NCI-H345 (cell line): ENCODE results near the gene CDK19.
"Not testable (repeated sequence)": the region's sequence is repeated elsewhere in the genome, so short reads cannot be mapped to it uniquely, and the experiment has no call there.

Experiments
- DNase-seq: peaks from one replicate; lab custom pipeline; 2025; lab: John Stamatoyannopoulos, UW

Gene CDK19

DNA sequence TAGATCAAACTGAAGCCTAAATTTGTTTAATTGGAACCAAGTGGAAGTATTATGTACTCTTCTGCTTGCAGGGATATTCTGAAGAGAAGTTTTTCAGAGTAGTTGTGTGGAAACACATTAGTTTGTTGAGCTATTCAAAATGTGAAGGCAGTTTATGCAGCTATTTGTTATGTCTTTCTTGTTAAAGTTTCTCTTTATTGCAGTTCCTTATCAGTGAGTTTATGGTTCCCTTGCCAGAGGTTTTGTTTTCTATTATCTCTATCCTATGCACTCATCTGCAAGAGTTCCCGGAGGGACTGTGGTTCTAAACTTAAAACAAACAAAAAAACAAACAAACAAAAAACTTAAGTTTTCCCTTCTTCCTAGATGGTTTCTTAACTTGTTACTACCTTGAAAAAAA lies 195.2 kb downstream of the CDK19 start:
- DNase-seq, result no peak

DNA sequence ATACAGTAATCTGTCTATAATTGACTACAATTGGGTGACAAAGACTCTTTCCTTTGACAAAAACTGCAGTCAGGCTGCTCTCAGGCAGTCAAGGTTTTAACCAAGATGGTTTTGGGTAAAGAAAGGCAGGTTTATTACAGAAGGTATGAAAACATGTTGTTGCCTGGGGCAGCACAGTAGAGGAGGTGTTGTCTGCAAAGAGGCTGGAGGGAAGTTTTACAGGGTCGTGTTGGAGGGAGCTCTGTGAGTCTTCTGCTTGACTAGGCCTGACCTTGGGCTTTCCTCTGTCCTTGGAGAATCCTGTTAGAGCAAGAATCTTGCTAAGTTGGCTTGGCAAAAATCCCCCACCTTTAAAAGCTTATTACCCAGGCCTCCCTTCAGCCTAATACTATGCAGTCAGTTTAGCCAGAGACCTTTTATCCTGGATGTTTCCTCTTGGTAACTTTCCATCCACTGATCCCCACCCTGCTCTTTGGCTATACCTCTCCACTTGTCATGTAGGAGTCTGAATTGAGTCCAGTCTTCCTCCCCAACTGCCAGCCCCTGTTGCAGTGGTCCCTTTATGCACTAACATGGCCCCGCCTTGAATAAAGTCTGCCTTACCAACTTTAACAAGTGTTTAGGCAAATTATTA lies 195.9 kb downstream of the CDK19 start:
- DNase-seq, result no peak

DNA sequence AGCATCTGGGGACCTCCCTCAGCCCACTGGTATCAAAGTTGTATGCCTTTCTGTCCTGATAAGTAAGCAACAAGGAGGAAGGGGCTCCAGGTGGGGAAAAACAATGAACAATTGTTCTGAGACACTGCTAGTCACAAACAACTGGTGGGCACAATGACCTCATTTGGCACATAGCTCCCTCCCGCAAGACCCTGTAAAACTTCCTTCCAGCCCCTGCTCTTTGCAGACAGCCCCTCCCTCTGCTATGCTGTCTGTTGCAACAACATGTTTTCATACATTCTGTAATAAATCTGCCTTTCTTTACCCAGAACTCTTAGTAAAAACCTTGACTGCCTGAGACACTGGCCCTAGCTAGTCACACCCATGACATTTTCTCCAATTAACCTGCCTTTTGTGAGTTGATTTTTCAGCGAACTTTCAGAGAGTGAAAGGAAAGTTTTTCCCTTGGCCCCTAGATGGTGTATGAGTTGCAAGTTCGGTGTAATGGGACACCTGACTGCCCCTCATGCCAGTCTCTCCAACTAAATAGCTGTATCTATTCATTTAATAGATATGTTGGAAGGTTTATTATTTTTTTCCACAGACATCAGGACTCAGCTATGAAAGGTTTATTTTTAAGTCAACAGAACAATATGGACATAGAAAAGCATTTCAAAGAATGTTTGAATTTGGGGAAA lies 196.5 kb downstream of the CDK19 start:
- no peak for DNase-seq

DNA sequence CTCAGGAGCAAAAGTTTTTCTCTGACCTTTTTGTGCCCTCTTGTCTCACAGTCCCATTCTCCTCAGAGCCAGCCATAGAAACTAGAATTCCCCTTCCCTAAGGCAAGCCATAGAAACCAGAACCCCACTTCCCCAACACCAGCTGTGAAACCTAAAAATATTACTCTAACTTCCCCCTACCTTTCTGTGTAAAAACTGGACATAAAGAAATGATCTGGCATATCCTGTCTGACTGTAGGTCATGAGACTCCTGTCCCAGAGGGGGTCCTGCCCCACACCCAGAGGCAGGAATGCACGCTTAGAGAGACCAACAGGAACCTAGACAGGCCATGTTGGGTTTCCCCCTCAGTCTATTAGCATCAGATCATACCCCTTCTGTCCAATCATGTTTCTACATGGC lies 198.2 kb downstream of the CDK19 start:
- DNase-seq, result no peak

DNA sequence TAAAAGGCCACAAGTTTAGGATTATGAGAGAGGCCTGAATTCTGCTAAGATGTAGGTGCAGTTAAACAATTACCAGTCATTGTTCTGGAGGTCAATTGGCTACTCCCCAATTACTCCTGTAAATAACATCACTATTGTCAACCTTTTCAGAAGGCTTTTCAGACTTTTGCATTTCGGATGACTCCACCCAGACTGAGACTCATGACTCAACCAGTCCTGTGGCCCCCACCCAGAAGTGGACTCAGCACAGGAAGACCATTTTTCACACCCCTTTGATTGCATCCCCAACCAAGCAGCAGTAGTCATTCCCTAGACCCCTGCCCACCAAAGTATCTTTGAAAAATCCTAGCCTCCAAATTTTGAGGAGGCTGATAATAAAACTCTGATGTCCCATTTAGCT lies 199.5 kb downstream of the CDK19 start:
- DNase-seq, result no peak

DNA sequence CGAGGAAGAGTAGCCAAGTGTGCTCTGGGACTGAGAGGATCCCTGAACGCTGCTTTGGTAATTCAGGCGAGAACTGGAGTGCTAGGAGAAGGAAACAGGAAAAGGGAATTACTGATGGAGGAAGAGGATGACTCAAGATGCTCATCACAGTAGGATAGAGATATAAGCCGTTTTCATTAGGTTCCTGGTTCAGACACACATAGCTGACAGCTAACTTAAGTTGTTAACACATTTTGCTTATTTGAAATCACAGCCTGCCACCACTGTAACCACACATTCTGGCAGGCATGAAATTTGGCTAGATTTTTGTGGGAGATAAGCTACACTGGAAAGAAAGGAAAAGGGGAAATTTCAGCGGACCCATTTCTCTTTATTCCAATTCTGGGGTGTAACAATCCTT lies 200.7 kb downstream of the CDK19 start:
- DNase-seq, result no peak

DNA sequence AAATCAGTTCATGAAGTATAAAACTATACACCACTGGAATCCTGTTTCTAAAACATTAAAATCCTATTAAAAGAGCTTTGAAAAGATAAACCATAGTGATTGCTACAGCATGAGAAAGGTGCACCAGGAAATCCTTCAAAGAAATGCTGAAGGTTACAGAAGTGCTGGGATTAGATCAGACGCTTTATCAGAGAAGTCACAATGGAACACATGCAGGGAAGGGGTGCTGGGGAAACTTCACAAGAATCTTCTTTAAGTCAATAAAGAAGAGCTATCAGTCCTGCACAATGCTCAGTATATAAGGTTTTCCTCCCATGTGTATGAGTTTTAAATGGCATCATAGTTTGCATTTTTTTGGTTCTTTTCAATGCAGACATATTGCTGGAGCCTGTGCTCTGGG lies 201.2 kb downstream of the CDK19 start:
- no peak for DNase-seq

DNA sequence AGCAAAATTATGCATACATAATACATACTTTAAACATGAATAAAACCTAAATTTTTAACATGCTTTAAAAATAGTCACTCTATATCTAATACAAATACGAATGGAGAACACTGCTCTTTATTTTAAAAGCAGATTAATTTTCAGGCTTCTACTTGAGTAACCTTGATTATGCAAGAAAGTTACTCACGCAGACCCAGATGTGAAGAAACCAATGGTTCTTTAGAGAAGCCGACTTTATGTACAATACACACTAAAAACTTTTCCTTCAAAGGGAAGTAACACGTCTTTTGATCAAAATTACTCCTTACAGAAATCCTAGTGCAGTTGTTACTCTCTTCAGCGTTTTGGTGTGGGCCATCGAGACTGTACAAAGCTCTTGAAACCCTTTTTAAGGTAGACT lies 201.9 kb downstream of the CDK19 start:
- DNase-seq, result no peak

DNA sequence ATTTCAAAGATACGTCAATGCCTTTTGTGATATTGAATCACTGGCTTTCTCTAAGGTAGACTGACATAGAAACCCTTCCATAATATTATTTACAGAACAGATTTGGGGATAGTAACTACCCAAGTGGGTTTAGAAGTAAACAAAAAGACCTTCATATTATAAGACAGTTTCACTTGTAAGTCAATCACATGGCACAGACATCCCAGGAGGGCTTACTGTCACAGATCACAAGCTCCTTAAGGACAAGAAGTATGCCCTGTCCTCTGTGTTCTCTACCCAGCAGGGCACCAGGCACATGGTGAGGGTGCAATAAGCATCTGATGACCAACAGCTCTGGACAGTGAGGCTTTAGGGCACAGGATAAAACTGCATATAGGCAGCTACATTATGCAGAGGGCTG lies 203.0 kb downstream of the CDK19 start:
- DNase-seq, result no peak

DNA sequence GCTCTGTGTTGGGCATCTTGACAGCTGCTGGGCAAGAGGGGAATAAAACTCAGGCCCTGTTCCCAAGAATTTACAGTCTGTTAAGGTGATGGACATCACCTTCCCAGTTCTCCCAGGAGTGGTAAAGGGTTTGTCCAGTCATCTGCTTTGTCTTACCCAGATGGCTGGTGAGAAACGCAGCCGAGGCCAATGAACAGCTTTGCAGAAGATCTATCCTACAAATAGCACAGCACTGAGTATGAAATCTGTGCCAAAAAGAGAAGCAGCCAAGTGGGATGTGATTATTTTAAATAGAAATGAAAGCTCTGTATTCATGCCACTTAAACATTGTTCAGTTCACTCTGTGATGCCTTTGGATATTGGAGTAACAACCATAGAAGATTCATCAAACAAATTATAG lies 206.2 kb downstream of the CDK19 start:
- DNase-seq, result no peak

DNA sequence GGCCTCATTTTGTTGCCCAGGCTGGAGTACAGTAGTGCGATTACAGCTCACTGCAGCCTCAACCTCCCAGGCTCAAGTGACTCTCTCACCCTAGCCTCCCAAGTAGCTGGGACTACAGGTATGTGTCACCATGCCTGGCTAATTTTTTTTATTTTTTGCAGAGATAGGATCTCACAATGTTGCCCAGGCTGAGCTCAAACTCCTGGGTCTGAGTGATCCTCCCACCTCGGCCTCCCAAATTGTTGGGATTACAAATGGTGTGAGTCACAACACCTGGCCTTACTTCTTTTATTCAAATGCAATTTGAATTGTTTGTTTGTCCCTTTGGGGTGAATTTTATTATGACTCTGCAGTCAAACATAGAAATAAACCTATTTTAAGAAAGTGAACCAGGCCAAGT lies 207.1 kb downstream of the CDK19 start:
- no peak for DNase-seq

DNA sequence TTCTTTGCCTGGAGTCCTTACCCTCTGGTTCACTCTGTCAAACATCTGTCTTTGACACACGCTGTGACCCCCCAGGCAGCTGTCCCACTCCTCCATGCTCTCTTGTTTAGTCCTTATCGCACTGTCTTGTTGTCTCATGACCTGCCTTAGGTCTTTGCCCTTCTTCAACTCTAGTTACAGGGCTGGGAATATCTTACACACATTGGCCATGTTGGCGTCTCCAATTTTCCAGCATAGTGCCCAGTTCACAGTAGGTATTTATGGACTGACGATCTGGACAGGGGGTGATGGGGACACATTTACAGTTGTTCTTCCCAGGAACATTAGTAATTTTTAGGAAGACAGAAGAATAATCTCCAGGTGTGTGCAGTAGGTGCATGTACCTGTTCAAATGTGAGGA lies 209.1 kb downstream of the CDK19 start:
- no peak for DNase-seq

DNA sequence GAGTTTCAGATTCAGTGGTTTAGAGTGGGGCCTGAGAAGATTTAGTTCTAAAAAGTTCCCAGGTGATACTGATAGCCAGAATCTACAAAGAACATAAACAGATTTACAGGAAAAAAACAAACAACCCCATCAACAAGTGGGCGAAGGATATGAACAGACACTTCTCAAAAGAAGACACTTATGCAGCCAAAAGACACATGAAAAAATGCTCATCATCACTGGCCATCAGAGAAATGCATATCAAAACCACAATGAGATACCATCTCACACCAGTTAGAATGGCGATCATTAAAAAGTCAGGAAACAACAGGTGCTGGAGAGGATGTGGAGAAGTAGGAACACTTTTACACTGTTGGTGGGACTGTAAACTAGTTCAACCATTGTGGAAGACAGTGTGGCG lies 214.6 kb downstream of the CDK19 start:
- DNase-seq, result not testable (repeated sequence)

DNA sequence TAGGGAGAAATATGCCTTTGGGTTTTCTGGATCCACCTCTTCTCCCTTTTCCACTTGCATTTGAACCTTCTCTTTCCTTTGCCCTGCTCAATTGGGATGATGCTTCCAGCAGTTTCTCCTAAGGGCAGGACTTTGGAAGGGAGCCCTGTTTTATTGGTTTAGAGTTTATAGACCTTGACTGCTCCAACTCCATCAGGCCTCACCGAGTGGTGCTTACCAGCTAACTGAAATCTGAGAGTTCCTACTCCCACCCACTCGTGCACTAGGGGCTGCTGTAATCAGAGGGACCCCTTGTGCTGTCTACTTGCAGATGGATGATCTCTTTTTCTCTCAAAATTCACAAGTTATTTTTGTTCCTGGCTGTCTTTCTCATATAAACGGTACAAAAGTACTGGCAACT lies 217.5 kb downstream of the CDK19 start:
- no peak for DNase-seq

DNA sequence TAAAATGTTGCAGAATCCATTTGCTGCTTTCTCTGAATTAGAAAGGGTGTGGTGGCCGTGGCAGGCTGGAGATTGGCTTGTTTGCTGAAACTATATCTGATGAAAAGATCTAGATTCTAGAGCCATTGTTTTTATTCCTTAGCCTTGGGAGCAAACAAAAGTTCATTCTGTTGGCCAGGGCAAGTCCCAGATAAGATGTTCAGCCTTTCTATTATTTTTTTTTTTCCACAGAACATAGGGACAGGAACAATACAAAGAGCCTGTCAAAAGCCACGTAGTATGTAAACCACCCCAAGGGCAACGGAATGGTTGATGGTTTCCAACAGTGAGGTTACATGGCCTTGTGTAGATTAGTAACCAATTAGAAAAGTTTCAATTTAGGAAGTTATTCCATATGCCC lies 218.9 kb downstream of the CDK19 start:
- no peak for DNase-seq

DNA sequence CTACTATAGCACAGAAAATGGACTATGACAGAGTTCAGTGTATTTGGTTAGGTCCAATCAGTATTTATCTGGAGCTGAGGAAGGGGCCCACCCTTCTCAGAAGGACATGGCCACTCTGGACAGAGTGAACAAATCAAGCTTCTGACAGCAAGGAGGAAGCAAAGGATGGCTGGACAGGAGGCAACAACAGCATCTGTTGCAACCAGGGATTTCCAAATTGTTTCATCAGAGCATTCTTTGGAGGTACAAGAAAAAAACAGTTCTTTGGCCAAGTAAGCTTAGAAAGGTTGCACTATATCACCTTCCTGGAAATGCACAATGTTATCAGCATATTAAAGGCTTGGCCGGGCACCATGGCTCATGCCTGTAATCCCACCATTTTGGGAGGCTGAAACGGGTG lies 220.2 kb downstream of the CDK19 start:
- no peak for DNase-seq

DNA sequence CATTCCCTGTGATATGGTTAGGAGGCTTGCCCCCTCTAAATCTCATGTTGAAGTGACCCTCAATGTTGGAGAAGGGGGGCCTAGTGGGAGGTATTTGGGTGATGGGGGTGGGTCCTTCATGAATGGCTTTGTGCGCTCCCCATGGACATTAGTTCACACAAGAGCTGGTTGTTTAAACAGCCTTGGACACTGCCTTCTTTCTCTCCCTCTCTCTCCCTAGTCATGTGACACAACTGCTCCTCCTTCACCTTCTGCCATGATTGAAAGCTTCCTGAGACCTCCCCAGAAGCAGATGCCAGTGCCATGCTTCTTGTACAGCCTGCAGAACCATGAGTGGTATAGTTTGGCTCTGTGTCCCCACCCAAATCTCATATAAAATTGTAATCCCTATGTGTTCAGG lies 221.6 kb downstream of the CDK19 start:
- no peak for DNase-seq

DNA sequence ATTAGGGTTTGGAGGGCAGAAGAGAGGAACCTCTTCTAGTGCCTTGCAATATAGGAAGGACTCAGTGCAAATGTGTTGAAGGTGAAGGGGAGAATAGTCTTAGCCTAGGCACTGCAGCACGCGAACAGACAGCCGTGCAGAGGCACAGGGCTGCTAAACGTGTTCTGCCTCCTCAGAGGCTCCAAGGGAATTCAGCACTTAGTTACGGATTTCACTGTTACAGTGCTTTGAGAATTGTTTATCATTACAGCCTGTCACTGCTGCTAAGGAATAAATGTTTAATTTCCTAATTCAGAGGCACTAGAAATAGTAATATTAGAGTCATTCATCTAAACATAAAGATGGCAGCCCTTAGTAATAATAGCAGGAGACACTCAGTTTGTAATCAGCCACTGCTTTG lies 222.5 kb downstream of the CDK19 start:
- DNase-seq, result no peak

DNA sequence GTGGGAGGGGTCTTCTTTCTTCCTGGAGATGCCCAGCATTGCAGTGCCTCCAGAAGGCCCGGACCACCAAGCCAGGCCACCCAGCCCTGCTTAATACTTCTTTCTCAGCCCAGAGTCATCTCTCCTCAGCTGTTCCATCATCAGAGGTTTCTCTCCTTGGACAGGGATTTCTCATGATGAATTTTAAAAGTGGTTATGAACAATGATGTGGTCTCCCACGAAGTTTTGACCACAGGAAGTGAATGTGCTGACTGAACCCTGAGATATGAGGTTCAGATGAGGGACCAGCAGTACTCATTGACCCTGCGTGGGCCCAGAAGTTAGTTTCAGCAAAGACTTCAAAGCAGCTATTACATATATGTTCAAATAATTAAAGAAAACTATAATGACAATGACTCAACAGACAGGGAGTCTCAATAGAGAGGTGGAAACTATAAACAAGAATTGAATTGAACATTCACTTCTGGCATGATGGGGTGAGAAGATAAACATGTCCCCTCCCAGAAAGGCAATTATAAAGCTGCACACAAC lies 224.4 kb downstream of the CDK19 start:
- DNase-seq, result no peak

DNA sequence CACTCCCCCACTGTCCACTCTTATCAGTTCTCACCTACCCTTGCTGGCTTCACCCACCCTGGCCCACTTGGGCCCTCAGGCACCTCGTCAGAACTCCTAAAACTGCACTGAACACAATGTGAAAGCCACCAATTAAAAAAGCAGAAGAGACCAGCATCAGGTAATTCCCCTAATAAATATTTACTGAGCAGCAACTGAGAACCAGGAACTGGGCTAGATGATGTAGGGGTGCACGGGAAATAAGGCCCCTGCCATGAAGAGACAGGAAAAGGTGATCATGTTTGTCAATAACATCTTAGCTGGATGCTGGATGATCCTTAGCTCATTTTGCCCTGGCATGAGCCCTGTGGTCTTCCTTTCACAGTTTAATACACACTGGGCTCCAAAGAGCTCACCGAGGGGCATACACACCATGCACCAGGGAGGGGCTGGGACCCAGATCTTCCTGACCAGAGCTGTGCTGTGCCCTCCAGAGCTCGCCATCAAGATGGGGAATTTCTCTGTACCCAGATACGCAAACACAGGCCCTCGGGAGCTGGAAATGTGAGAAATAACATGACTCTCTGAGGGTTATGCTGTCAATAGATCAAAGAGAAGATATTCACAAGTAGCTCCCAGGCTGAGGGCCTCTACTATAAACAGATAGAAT lies 225.3 kb downstream of the CDK19 start:
- DNase-seq, result no peak

DNA sequence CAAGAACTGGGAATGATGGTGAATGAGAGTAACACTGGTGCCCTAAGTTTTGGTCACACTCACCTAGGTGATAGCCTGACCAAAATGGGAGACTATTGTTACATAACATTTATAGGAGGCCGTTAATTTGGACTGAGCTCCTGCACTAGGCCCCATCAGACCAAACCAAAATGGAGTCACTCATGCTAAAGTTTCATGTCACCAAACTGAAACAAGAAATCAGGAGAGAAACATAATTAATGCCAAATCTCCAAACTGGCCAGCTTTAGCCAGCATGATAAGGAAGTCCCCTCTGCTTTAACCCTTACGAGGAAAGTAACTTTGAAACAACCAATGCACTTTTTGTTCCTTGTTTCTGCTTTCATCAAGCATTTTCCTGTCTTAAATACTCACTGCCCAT lies 227.9 kb downstream of the CDK19 start:
- no peak for DNase-seq

DNA sequence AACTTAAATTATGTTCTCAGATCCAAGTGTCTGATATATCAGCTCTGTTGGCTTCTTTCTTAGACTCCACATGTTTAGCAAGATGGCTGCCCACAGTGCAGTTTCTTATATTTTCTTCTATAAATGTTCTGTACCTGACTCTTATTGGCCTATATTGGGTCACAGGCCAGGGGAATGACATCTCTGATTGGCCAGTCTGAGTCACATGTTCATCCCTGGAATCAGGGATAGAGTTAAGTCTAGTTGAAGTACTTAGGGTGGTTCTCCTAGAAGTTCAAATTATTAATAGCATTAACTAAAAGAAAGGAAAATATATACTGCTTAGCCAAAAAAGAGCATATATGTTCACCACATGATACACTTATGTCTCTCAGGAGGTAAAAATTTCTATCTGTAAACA lies 233.6 kb downstream of the CDK19 start:
- no peak for DNase-seq

DNA sequence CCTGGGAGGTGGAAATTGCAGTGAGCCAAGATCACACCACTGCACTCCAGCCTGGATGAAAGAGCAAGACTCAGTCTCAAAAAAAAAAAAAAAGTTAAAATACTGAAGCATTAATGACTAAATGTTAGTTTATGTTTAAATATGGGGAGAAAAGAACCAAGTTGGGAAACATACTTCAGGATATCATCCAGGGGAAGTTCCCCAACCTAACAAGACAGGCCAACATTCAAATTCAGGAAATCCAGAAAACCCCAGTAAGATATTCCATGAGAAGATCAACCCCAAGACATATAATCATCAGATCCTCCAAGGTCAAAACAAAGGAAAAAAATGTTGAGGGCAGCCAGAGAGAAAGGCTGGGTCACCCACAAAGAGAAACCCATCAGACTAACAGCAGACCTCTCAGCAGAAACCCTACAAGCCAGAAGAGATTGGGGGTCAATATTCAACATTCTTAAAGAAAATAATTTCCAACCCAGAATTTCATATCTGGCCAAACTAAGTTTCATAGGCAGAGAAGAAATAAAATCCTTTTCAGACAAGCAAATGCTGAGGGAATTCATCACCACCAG lies 237.6 kb downstream of the CDK19 start:
- not testable (repeated sequence) for DNase-seq
